HEK293 (cell line): Measurements from ENCODE around the gene HECTD4.

ENCODE experiments used
- CTCF ChIA-PET: fragments of 350-600 bp; formaldehyde crosslinking; extraction: SDS; loops from one replicate; lab custom pipeline; 2021; ENCODE audit warnings: antibody characterized with exemption; lab: Yijun Ruan, JAX
- POLR2A ChIA-PET: fragments of 300-600 bp; formaldehyde crosslinking; extraction: SDS; loops from one replicate; lab custom pipeline; 2020; ENCODE audit warnings: antibody characterized with exemption, inconsistent platforms; lab: Yijun Ruan, JAX
- H3K27ac ChIP-seq: fragments of 200-500 bp; sonication (Bioruptor generic); 2 replicates; pipeline ENCODE4 v1.5.1; 2014; ENCODE audit warnings: low read depth, low read length, control low read depth, inconsistent platforms; ENCODE audit errors: extremely low read depth
- H3K36me3 ChIP-seq, 2 experiments: fragments of 200-500 bp in 1 of 2; sonication (Bioruptor generic) in 1 of 2; 1 replicate in 1 of 2; 2 replicates in 1 of 2; pipeline ENCODE4 v1.5.1; 2014 to 2017; ENCODE audit warnings: inconsistent platforms in 2 of 2, low read length in 2 of 2; ENCODE audit not compliant: control insufficient read depth in 2 of 2, insufficient read depth in 1 of 2
- H3K4me1 ChIP-seq: fragments of 200-500 bp; sonication (Bioruptor generic); 2 replicates; pipeline ENCODE4 v1.5.1; 2014; ENCODE audit warnings: mild to moderate bottlenecking, low read length, inconsistent platforms; ENCODE audit not compliant: control insufficient read depth, insufficient read depth
- H3K4me3 ChIP-seq: 2 replicates; pipeline ENCODE4 v1.5.1; 2011; ENCODE audit warnings: low read depth, mild to moderate bottlenecking, control low read depth, low read length, moderate library complexity
- H3K9me3 ChIP-seq: fragments of 200-500 bp; sonication (Bioruptor generic); 2 replicates; pipeline ENCODE4 v1.5.1; 2014; ENCODE audit warnings: low read depth, low read length, inconsistent platforms; ENCODE audit not compliant: control insufficient read depth, insufficient read depth
- EGR2 ChIP-seq: fragments of 450-650 bp; formaldehyde crosslinking; IDR thresholded peaks from 2 replicates; pipeline ENCODE4 v1.5.1; 2016; ENCODE audit warnings: low read depth, missing biosample characterization, missing genetic modification characterization
- GLIS1 ChIP-seq: fragments of 450-650 bp; formaldehyde crosslinking; IDR thresholded peaks from 2 replicates; pipeline ENCODE4 v1.5.1; 2016; ENCODE audit warnings: missing biosample characterization, missing genetic modification characterization
- HOXC10 ChIP-seq: sonication (generic); formaldehyde crosslinking; IDR thresholded peaks from 2 replicates; pipeline ENCODE4 v1.8.1; 2023; ENCODE audit warnings: mild to moderate bottlenecking, missing genetic modification reagents
- KLF9 ChIP-seq: fragments of 450-650 bp; formaldehyde crosslinking; IDR thresholded peaks from 2 replicates; pipeline ENCODE4 v1.5.1; 2016; ENCODE audit warnings: missing biosample characterization, missing genetic modification characterization, low read depth
- SCRT1 ChIP-seq: fragments of 450-650 bp; formaldehyde crosslinking; IDR thresholded peaks from 2 replicates; pipeline ENCODE4 v1.5.1; 2016; ENCODE audit warnings: missing biosample characterization, missing genetic modification characterization, borderline replicate concordance
- YY2 ChIP-seq: fragments of 450-650 bp; formaldehyde crosslinking; IDR thresholded peaks from 2 replicates; pipeline ENCODE4 v1.5.1; 2016; ENCODE audit warnings: missing biosample characterization, missing genetic modification characterization
- ZBTB11 ChIP-seq: fragments of 450-650 bp; formaldehyde crosslinking; conservative IDR thresholded peaks from 2 replicates; pipeline ENCODE4 v1.5.1; 2016; ENCODE audit warnings: low read depth, missing biosample characterization, missing genetic modification characterization
- ZNF148 ChIP-seq: fragments of 450-650 bp; formaldehyde crosslinking; IDR thresholded peaks from 2 replicates; pipeline ENCODE4 v1.5.0; 2017; ENCODE audit warnings: missing biosample characterization, missing genetic modification characterization, borderline replicate concordance
- ZNF174 ChIP-seq: fragments of 450-650 bp; formaldehyde crosslinking; IDR thresholded peaks from 2 replicates; pipeline ENCODE4 v1.5.0; 2017; ENCODE audit warnings: missing biosample characterization, mild to moderate bottlenecking, missing genetic modification characterization
- ZNF184 ChIP-seq: fragments of 450-650 bp; IDR thresholded peaks from 2 replicates; pipeline ENCODE4 v1.5.1; 2018; ENCODE audit warnings: missing biosample characterization, mild to moderate bottlenecking, missing genetic modification characterization
- ZNF223 ChIP-seq: fragments of 450-650 bp; formaldehyde crosslinking; IDR thresholded peaks from 2 replicates; pipeline ENCODE4 v1.5.1; 2016; ENCODE audit warnings: missing biosample characterization, missing genetic modification characterization
- ZNF248 ChIP-seq: fragments of 450-650 bp; formaldehyde crosslinking; IDR thresholded peaks from 2 replicates; pipeline ENCODE4 v1.5.1; 2017; ENCODE audit warnings: missing biosample characterization, missing genetic modification characterization
- ZNF311 ChIP-seq: fragments of 450-650 bp; formaldehyde crosslinking; IDR thresholded peaks from 2 replicates; pipeline ENCODE4 v1.5.1; 2017; ENCODE audit warnings: missing biosample characterization, missing genetic modification characterization, borderline replicate concordance
- ZNF423 ChIP-seq: fragments of 450-650 bp; formaldehyde crosslinking; IDR thresholded peaks from 2 replicates; pipeline ENCODE4 v1.5.1; 2016; ENCODE audit warnings: missing biosample characterization, missing genetic modification characterization
- ZNF48 ChIP-seq: fragments of 450-650 bp; formaldehyde crosslinking; IDR thresholded peaks from 2 replicates; pipeline ENCODE4 v1.5.1; 2016; ENCODE audit warnings: missing biosample characterization, missing genetic modification characterization
- ZNF596 ChIP-seq: fragments of 450-650 bp; IDR thresholded peaks from 2 replicates; pipeline ENCODE4 v1.5.0; 2018; ENCODE audit warnings: missing biosample characterization, mild to moderate bottlenecking, missing genetic modification characterization, moderate library complexity
- ZNF658 ChIP-seq: fragments of 450-650 bp; formaldehyde crosslinking; IDR thresholded peaks from 2 replicates; pipeline ENCODE4; 2016; ENCODE audit warnings: missing biosample characterization, missing genetic modification characterization
- ZNF670 ChIP-seq: fragments of 450-650 bp; formaldehyde crosslinking; IDR thresholded peaks from 2 replicates; pipeline ENCODE4 v1.5.1; 2016; ENCODE audit warnings: missing biosample characterization, missing genetic modification characterization, low read depth
- ZNF791 ChIP-seq: fragments of 450-650 bp; formaldehyde crosslinking; IDR thresholded peaks from 2 replicates; pipeline ENCODE4 v1.5.1; 2016; ENCODE audit warnings: missing biosample characterization, missing genetic modification characterization
- TF ChIP-seq, protein P1 (sequence below): fragments of 450-650 bp; IDR thresholded peaks from 2 replicates; pipeline ENCODE4 v1.5.1; 2018; ENCODE audit warnings: missing biosample characterization, missing genetic modification characterization
- TF ChIP-seq, protein P2 (sequence below): fragments of 450-650 bp; formaldehyde crosslinking; IDR thresholded peaks from 2 replicates; pipeline ENCODE4 v1.5.1; 2016; ENCODE audit warnings: missing biosample characterization, missing genetic modification characterization

The HECTD4 gene

DNA sequence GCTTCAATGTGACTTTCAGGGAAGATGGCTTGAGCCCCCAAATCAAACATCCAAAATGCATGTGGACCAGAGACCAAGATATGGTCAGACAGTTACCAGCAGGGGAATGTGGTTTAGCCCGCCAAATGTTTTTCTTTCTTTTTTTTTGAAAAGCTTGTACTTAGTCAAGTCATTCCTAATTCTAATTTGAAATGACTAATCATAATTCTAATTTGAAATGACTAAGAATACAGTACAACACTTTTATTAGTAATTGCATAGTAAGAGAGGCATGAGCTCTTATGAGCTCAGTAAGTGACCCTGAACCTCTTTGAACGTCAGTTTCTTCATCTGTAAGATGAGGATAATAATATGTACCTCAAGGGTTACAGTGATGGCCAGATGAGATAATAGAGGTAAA, 72.4 kb downstream of the HECTD4 start (continued):
- TF ChIP-seq, protein P1, sequence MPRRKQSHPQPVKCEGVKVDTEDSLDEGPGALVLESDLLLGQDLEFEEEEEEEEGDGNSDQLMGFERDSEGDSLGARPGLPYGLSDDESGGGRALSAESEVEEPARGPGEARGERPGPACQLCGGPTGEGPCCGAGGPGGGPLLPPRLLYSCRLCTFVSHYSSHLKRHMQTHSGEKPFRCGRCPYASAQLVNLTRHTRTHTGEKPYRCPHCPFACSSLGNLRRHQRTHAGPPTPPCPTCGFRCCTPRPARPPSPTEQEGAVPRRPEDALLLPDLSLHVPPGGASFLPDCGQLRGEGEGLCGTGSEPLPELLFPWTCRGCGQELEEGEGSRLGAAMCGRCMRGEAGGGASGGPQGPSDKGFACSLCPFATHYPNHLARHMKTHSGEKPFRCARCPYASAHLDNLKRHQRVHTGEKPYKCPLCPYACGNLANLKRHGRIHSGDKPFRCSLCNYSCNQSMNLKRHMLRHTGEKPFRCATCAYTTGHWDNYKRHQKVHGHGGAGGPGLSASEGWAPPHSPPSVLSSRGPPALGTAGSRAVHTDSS (tag by site-specific recombination): no peak
- no peak for TF ChIP-seq ZNF174 (tag by site-specific recombination)
- TF ChIP-seq ZNF48 (tag by site-specific recombination): no peak
- no peak for TF ChIP-seq ZNF596 (tag by site-specific recombination)
- TF ChIP-seq ZNF311: no peak
- TF ChIP-seq, protein P2, sequence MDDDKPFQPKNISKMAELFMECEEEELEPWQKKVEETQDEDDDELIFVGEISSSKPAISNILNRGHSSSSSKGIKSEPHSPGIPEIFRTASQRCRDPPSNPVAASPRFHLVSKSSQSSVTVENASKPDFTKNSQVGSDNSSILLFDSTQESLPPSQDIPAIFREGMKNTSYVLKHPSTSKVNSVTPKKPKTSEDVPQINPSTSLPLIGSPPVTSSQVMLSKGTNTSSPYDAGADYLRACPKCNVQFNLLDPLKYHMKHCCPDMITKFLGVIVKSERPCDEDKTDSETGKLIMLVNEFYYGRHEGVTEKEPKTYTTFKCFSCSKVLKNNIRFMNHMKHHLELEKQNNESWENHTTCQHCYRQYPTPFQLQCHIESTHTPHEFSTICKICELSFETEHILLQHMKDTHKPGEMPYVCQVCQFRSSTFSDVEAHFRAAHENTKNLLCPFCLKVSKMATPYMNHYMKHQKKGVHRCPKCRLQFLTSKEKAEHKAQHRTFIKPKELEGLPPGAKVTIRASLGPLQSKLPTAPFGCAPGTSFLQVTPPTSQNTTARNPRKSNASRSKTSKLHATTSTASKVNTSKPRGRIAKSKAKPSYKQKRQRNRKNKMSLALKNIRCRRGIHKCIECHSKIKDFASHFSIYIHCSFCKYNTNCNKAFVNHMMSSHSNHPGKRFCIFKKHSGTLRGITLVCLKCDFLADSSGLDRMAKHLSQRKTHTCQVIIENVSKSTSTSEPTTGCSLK (tag by site-specific recombination): no peak
- TF ChIP-seq GLIS1 (tag by site-specific recombination): no peak
- TF ChIP-seq ZNF423 (tag by site-specific recombination): no peak
- no peak for TF ChIP-seq KLF9 (tag by site-specific recombination)

DNA sequence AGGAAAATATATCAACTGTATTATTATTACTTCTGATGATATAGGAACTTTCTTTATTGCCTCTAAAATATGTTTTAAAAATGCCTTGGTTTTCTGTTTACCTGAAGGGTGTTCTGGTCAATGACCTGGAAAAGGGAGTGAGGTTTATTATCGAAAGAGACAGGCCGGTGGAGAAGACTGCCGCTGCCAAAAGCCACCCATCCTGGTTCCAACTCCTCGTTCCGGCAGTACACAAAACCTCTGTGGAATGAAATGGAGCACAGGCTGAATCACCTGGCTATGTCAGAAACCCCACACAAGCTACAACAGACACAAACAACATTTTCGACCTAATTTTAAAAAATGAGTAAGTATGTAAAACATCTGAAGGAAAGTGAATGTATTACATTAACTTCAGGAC, 73.6 kb downstream of the HECTD4 start:
- ChIA-PET CTCF (interaction anchor here (0.6 kb wide), 2 partner anchors 44 to 159 kb away, joined by 3 read pairs; no protein-coding TSS in a partner anchor), POLR2A (no interaction called here)
- TF ChIP-seq ZNF670 (tag by site-specific recombination): no peak
- H3K9me3 ChIP-seq: no peaks in the 10 kb centered on the region
- no peaks in the 10 kb centered on the region for H3K4me1 ChIP-seq
- no peak overlapping the region for H3K4me3 ChIP-seq
- H3K27ac ChIP-seq: no peak overlapping the region
- H3K36me3 ChIP-seq: peaks cover 33 to 55% of the 10 kb centered on the region in 2 experiments

GRCh38 chr12:112308161-112308560, 74.1 kb downstream of the HECTD4 start:
- ChIA-PET POLR2A (no interaction called here), CTCF (interaction anchor here (0.6 kb wide), 1 partner anchor 159 kb away, joined by 3 read pairs; no protein-coding TSS in a partner anchor)
- H3K27ac ChIP-seq: no peak overlapping the region
- H3K36me3 ChIP-seq: peaks cover 33 to 53% of the 10 kb centered on the region in 2 experiments
- H3K4me1 ChIP-seq: no peaks in the 10 kb centered on the region
- H3K9me3 ChIP-seq: no peaks in the 10 kb centered on the region
- no peak overlapping the region for H3K4me3 ChIP-seq
- TF ChIP-seq ZNF184 (tag by site-specific recombination): no peak
- TF ChIP-seq HOXC10 (CRISPR knock-in tag): no peak
- no peak for TF ChIP-seq ZNF791 (tag by site-specific recombination)
- TF ChIP-seq ZNF248 (tag by site-specific recombination): no peak
- no peak for TF ChIP-seq YY2
- TF ChIP-seq ZNF658: no peak
- TF ChIP-seq SCRT1 (tag by site-specific recombination): no peak
- no peak for TF ChIP-seq ZBTB11 (tag by site-specific recombination)
- no peak for TF ChIP-seq EGR2 (tag by site-specific recombination)
- TF ChIP-seq ZNF223 (tag by site-specific recombination): no peak
- TF ChIP-seq ZNF148 (tag by site-specific recombination): no peak
- TF ChIP-seq, protein P2 (tag by site-specific recombination): no peak
